IMR-90 (cell line): Measurements from ENCODE around the gene TIAM2. TPM values are rescaled to one million over a fixed set of nuclear protein-coding genes. Genes with fewer than 3 reads are reported as not detected.

Experiments used
- ATAC-seq: fragments of 200-7000 bp; cut with Tn5 transposase; 2 replicates; pipeline ENCODE4 v1.9.1; 2020; ENCODE audit warnings: low read depth, mild to moderate bottlenecking, moderate library complexity
- BruUV-seq: library from RNA; stranded (reverse); fragments of 400-500 nt; replicated peaks from 2 replicates; lab custom pipeline; 2021; lab: Mats Ljungman, UMichigan
- CTCF ChIA-PET: fragments of 300-600 bp; formaldehyde crosslinking; extraction: SDS; loops from one replicate; lab custom pipeline; 2021; ENCODE audit warnings: antibody characterized with exemption; lab: Yijun Ruan, JAX
- POLR2A ChIA-PET: fragments of 300-600 bp; sonication (Branson Sonifier 250); formaldehyde crosslinking; loops from one replicate; lab custom pipeline; 2022; ENCODE audit warnings: antibody characterized with exemption; ENCODE audit not compliant: unreplicated experiment; lab: Charles Lee
- DNase-seq: peaks from one replicate; pipeline ENCODE4 v3.0.0; 2013
- H2AFZ ChIP-seq: replicated peaks from 2 replicates; pipeline ENCODE3; 2013; ENCODE audit warnings: low read length, mild to moderate bottlenecking; ENCODE audit not compliant: poor library complexity
- H2AK5ac ChIP-seq: 2 replicates; pipeline ENCODE4 v1.6.1; 2013; ENCODE audit warnings: low read depth, low read length, inconsistent platforms
- H2AK9ac ChIP-seq: replicated peaks from 2 replicates; pipeline ENCODE3; 2013; ENCODE audit warnings: mild to moderate bottlenecking, low read depth, low read length, moderate library complexity; ENCODE audit not compliant: poor library complexity
- H2BK120ac ChIP-seq: 2 replicates; pipeline ENCODE4 v1.6.1; 2013; ENCODE audit warnings: low read depth, low read length, inconsistent platforms
- H2BK15ac ChIP-seq: 3 replicates; pipeline ENCODE4 v1.6.1; 2013; ENCODE audit warnings: low read depth, low read length, inconsistent platforms
- H2BK20ac ChIP-seq: 2 replicates; pipeline ENCODE4 v1.6.1; 2013; ENCODE audit warnings: low read depth, mild to moderate bottlenecking, inconsistent platforms, low read length, moderate library complexity
- H2BK5ac ChIP-seq: 2 replicates; pipeline ENCODE4 v1.6.1; 2013; ENCODE audit warnings: mild to moderate bottlenecking, low read depth, low read length, inconsistent platforms; ENCODE audit not compliant: poor library complexity, severe bottlenecking
- H3K14ac ChIP-seq: replicated peaks from 2 replicates; pipeline ENCODE4 v1.6.1; 2013; ENCODE audit warnings: low read depth, low read length, inconsistent platforms
- H3K18ac ChIP-seq: 2 replicates; pipeline ENCODE4 v1.6.1; 2013; ENCODE audit warnings: low read depth, low read length, control low read depth
- H3K23ac ChIP-seq: 2 replicates; pipeline ENCODE4 v1.6.1; 2013; ENCODE audit warnings: low read depth, low read length, inconsistent platforms
- H3K27ac ChIP-seq: 2 replicates; pipeline ENCODE4 v1.5.1; 2013; ENCODE audit warnings: mild to moderate bottlenecking, control low read depth, low read length; ENCODE audit not compliant: insufficient read depth
- H3K27me3 ChIP-seq: 2 replicates; pipeline ENCODE4 v1.6.1; 2013; ENCODE audit warnings: low read length; ENCODE audit not compliant: control insufficient read depth, insufficient read depth
- H3K36me3 ChIP-seq: 2 replicates; pipeline ENCODE4 v1.6.1; 2013; ENCODE audit warnings: low read length, mixed read lengths; ENCODE audit not compliant: control insufficient read depth, insufficient read depth
- H3K4ac ChIP-seq: 2 replicates; pipeline ENCODE4 v1.6.1; 2013; ENCODE audit warnings: low read depth, low read length, inconsistent platforms
- H3K4me1 ChIP-seq: 2 replicates; pipeline ENCODE4 v1.6.1; 2013; ENCODE audit warnings: low read length, mixed read lengths; ENCODE audit not compliant: control insufficient read depth, insufficient read depth
- H3K4me2 ChIP-seq: 2 replicates; pipeline ENCODE4 v1.6.1; 2013; ENCODE audit warnings: low read depth, mild to moderate bottlenecking, control low read depth, low read length, moderate library complexity
- H3K4me3 ChIP-seq: 2 replicates; pipeline ENCODE4 v1.5.1; 2013; ENCODE audit warnings: low read depth, mild to moderate bottlenecking, control low read depth, low read length, moderate library complexity; ENCODE audit not compliant: insufficient read depth
- H3K56ac ChIP-seq: 2 replicates; pipeline ENCODE4 v1.6.1; 2013; ENCODE audit warnings: low read length, inconsistent platforms; ENCODE audit not compliant: insufficient read depth; ENCODE audit errors: extremely low read depth
- H3K79me1 ChIP-seq, 2 experiments: 2 replicates each; pipeline ENCODE4 v1.6.1; 2013; ENCODE audit warnings: low read length in 2 of 2, inconsistent platforms in 1 of 2, low read depth in 1 of 2
- H3K9ac ChIP-seq: 2 replicates; pipeline ENCODE4 v1.6.1; 2013; ENCODE audit warnings: low read depth, low read length, control low read depth
- H3K9me1 ChIP-seq: 2 replicates; pipeline ENCODE4 v1.6.1; 2013; ENCODE audit warnings: low read length, inconsistent platforms; ENCODE audit not compliant: insufficient read depth
- H3K9me3 ChIP-seq: 2 replicates; pipeline ENCODE4 v1.6.1; 2013; ENCODE audit warnings: low read length; ENCODE audit not compliant: control insufficient read depth, insufficient read depth
- H4K20me1 ChIP-seq: 2 replicates; pipeline ENCODE4 v1.6.1; 2013; ENCODE audit warnings: low read length, inconsistent platforms; ENCODE audit not compliant: insufficient read depth
- H4K5ac ChIP-seq: 2 replicates; pipeline ENCODE4 v1.6.1; 2013; ENCODE audit warnings: mild to moderate bottlenecking, low read depth, low read length, control low read depth
- H4K8ac ChIP-seq, 2 experiments: 2 replicates each; pipeline ENCODE4 v1.6.1; 2013; ENCODE audit warnings: low read depth in 2 of 2, low read length in 2 of 2, control low read depth in 1 of 2, inconsistent platforms in 1 of 2
- H4K91ac ChIP-seq: 2 replicates; pipeline ENCODE4 v1.6.1; 2013; ENCODE audit warnings: low read depth, low read length, inconsistent platforms; ENCODE audit not compliant: insufficient read depth
- BHLHE40 ChIP-seq: fragments of 150-350 bp; IDR thresholded peaks from 2 replicates; pipeline ENCODE4 v1.6.1; 2016; ENCODE audit warnings: mild to moderate bottlenecking, low read depth, low read length
- CEBPB ChIP-seq: IDR thresholded peaks from 2 replicates; pipeline ENCODE4 v1.6.1; 2012; ENCODE audit warnings: low read depth, low read length, improper control_type of control experiment
- CHD1 ChIP-seq: IDR thresholded peaks from 2 replicates; pipeline ENCODE4 v1.6.1; 2012; ENCODE audit warnings: low read depth, low read length, improper control_type of control experiment
- CTCF ChIP-seq: conservative IDR thresholded peaks from 2 replicates; pipeline ENCODE4 v1.5.1; 2012; ENCODE audit warnings: mild to moderate bottlenecking, low read depth, low read length, improper control_type of control experiment
- ELK1 ChIP-seq: fragments of 150-350 bp; IDR thresholded peaks from 2 replicates; pipeline ENCODE4 v1.6.1; 2016; ENCODE audit warnings: low read depth, mild to moderate bottlenecking, low read length, moderate library complexity, borderline replicate concordance
- FOS ChIP-seq: fragments of 150-350 bp; IDR thresholded peaks from 2 replicates; pipeline ENCODE4 v1.6.1; 2016; ENCODE audit warnings: low read depth, low read length
- MAFK ChIP-seq: IDR thresholded peaks from 2 replicates; pipeline ENCODE4 v1.6.1; 2012; ENCODE audit warnings: low read depth, low read length, improper control_type of control experiment
- MAZ ChIP-seq: IDR thresholded peaks from 2 replicates; pipeline ENCODE4 v1.6.1; 2012; ENCODE audit warnings: low read depth, mild to moderate bottlenecking, low read length, improper control_type of control experiment, moderate library complexity, borderline replicate concordance
- MXI1 ChIP-seq: IDR thresholded peaks from 2 replicates; pipeline ENCODE4 v1.6.1; 2012; ENCODE audit warnings: low read depth, mild to moderate bottlenecking, low read length, moderate library complexity, borderline replicate concordance
- NFE2L2 ChIP-seq: fragments of 150-350 bp; IDR thresholded peaks from 2 replicates; pipeline ENCODE4 v1.6.1; 2016; ENCODE audit warnings: low read depth, mild to moderate bottlenecking, low read length
- POLR2A ChIP-seq: IDR thresholded peaks from 2 replicates; pipeline ENCODE4 v1.6.1; 2012; ENCODE audit warnings: mild to moderate bottlenecking, low read depth, low read length
- RAD21 ChIP-seq: IDR thresholded peaks from 2 replicates; pipeline ENCODE4 v1.6.1; 2012; ENCODE audit warnings: low read length, improper control_type of control experiment
- RCOR1 ChIP-seq: IDR thresholded peaks from 2 replicates; pipeline ENCODE4 v1.6.1; 2012; ENCODE audit warnings: mild to moderate bottlenecking, low read length, improper control_type of control experiment; ENCODE audit not compliant: insufficient replicate concordance
- RFX5 ChIP-seq: IDR thresholded peaks from 2 replicates; pipeline ENCODE4 v1.8.0; 2012; ENCODE audit warnings: low read depth, mild to moderate bottlenecking, low read length, moderate library complexity
- SMC3 ChIP-seq: fragments of 150-350 bp; IDR thresholded peaks from 2 replicates; pipeline ENCODE4 v1.6.1; 2016; ENCODE audit warnings: low read depth, mild to moderate bottlenecking, antibody characterized with exemption, low read length, moderate library complexity
- USF2 ChIP-seq: fragments of 150-350 bp; IDR thresholded peaks from 2 replicates; pipeline ENCODE4 v1.6.1; 2017; ENCODE audit warnings: mild to moderate bottlenecking, antibody characterized with exemption, low read length, low read depth
- WGBS, 2 experiments: methylation state at CpG; one replicate each; pipeline versions ENCODE4 v1.1.5 to v1.1.7; 2013; ENCODE audit warnings: missing lambda C conversion rate in 2 of 2; ENCODE audit not compliant: insufficient read length in 1 of 2; ENCODE audit errors: extremely low coverage in 2 of 2; 5-methylcytosine and 5-hydroxymethylcytosine counted together
- dilution Hi-C: fragments of 300-500 bp; cut with HindIII; formaldehyde crosslinking; loops from one replicate; pipeline ENCODE4 v1.14.3; 2018; ENCODE audit warnings: low sequenced_read_pairs; ENCODE audit not compliant: unreplicated experiment
- in situ Hi-C: fragments of 300-500 bp; cut with MboI; formaldehyde crosslinking; loops from 3 replicates; pipeline ENCODE4 v1.14.3; 2019; ENCODE audit warnings: low sequenced_read_pairs, inconsistent platforms, mixed read lengths
- intact Hi-C: fragments of 100-400 bp; cut with micrococcal nuclease; formaldehyde crosslinking; loops from 2 replicates; pipeline ENCODE4 v1.10.0; 2022
- polyA plus RNA-seq, 3 experiments: library from polyadenylated mRNA; depleted of rRNA; stranded (reverse); fragments of >200 nt; gene quantifications; 2 replicates each; pipeline ENCODE4 v1.2.3, GENCODE V29; 2012; ENCODE audit warnings: low replicate concordance in 1 of 3
- total RNA-seq: library from RNA; depleted of rRNA; stranded (reverse); fragments of >200 nt; gene quantifications from 2 replicates; pipeline ENCODE4 v1.2.3, GENCODE V29; 2012

Gene TIAM2
- total and polyA plus RNA-seq, 2 of the 4 experiments (the other 2 are of a cell fraction): 3.1 to 4.7 TPM

- Histone ChIP-seq H2BK5ac (no peak overlapping the region), H4K20me1 (no peaks in the 10 kb centered on the region), H4K91ac (no peak overlapping the region), H2AFZ (no peak overlapping the region), H2BK15ac (no peak overlapping the region), H3K9ac (no peak overlapping the region), H3K18ac (no peak overlapping the region), H3K4ac (no peak overlapping the region; the same call in 1 of the 2 replicates), H2AK5ac (peak overlapping the region; percentile 43; the same call in 1 of the 2 replicates), H3K56ac (no peak overlapping the region), H2BK20ac (peak overlapping the region; percentile 25; the same call in 1 of the 2 replicates), H3K36me3 (no peaks in the 10 kb centered on the region), H2BK120ac (no peak overlapping the region), H3K79me1 (0 out of 4 replicates have a peak, but pooled peaks cover 0 to 2% of the 10 kb centered on the region in 2 experiments), H3K23ac (no peak overlapping the region), H2AK9ac (no peak overlapping the region), H4K8ac (no peak overlapping the region), H3K9me3 (no peaks in the 10 kb centered on the region), H3K4me3 (no peak overlapping the region), H3K27ac (no peak overlapping the region), H4K5ac (no peak overlapping the region), H3K4me2 (no peak overlapping the region), H3K4me1 (peaks cover 6% of the 10 kb centered on the region; the same call in 1 of the 2 replicates), H3K14ac (0 out of 2 replicates have a peak overlapping the region, but pooled peaks have one; percentile 41), H3K9me1 (0 out of 2 replicates have a peak, but pooled peaks cover 3% of the 10 kb centered on the region), H3K27me3 (no peaks in the 10 kb centered on the region)
- CTCF ChIA-PET: interaction anchor here (0.6 kb wide), 1 partner anchor 554 kb away, joined by 3 read pairs; no protein-coding TSS in a partner anchor
- BruUV-seq: no TSS peak
- dilution Hi-C loops: no loop called here
- POLR2A ChIA-PET: no interaction called here
- ATAC-seq: no peak
- no CpG with 5 or more reads among the region's 8 CpGs for WGBS, 2 experiments
- in situ Hi-C loops: no loop called here
- DNase-seq: no peak
- intact Hi-C loops: no loop called here
- TF ChIP-seq CHD1: no peak
- TF ChIP-seq FOS: no peak
- no peak for TF ChIP-seq MAFK
- TF ChIP-seq MAZ: no peak
- TF ChIP-seq CEBPB: no peak
- TF ChIP-seq RFX5: no peak
- no peak for TF ChIP-seq ELK1
- no peak for TF ChIP-seq BHLHE40
- no peak for TF ChIP-seq USF2
- TF ChIP-seq SMC3: no peak
- TF ChIP-seq NFE2L2: no peak
- TF ChIP-seq RAD21: no peak
- no peak for TF ChIP-seq POLR2A
- TF ChIP-seq CTCF: no peak
- TF ChIP-seq RCOR1: no peak
- no peak for TF ChIP-seq MXI1
These were observed 35.1 kb downstream of the TIAM2 start for GRCh38 chr6:155030148-155030720.
